SU-DHL-6 (cell line): ENCODE results near the gene ASCC2.

Experiments
- H2AFZ ChIP-seq: fragments of 200-600 bp; sonication (generic); 2 replicates; pipeline ENCODE4 v1.6.1; 2014; ENCODE audit warnings: low read depth, mild to moderate bottlenecking, moderate library complexity, mixed read lengths, antibody characterized with exemption, low read length; ENCODE audit not compliant: severe bottlenecking
- H3F3A ChIP-seq: fragments of 200-600 bp; shearing (Covaris generic); 2 replicates; pipeline ENCODE4 v1.6.0; 2016; ENCODE audit warnings: antibody characterized with exemption, mild to moderate bottlenecking; ENCODE audit not compliant: insufficient read depth
- H3K27ac ChIP-seq: fragments of 200-600 bp; sonication (generic); 2 replicates; pipeline ENCODE4 v1.5.1; 2016; ENCODE audit warnings: low read depth, mild to moderate bottlenecking, low read length, moderate library complexity, mixed read lengths
- H3K27me3 ChIP-seq: fragments of 200-600 bp; sonication (generic), shearing (Covaris generic); 2 replicates; pipeline ENCODE4 v1.6.0; 2014; ENCODE audit warnings: mild to moderate bottlenecking, low read length
- H3K36me3 ChIP-seq: fragments of 200-600 bp; sonication (generic); 2 replicates; pipeline ENCODE4 v1.6.1; 2014; ENCODE audit warnings: mild to moderate bottlenecking, low read length, mixed read lengths
- H3K4me2 ChIP-seq: fragments of 300-600, 200-600 bp; shearing (Covaris generic), sonication (generic); 2 replicates; pipeline ENCODE4 v1.6.0; 2014; ENCODE audit warnings: low read length, low read depth, mild to moderate bottlenecking; ENCODE audit not compliant: poor library complexity, severe bottlenecking
- H3K4me3 ChIP-seq: fragments of 200-600 bp; sonication (generic); 2 replicates; pipeline ENCODE4 v1.5.1; 2014; ENCODE audit warnings: antibody characterized with exemption, low read length, mild to moderate bottlenecking, mixed read lengths; ENCODE audit not compliant: insufficient read depth, poor library complexity, severe bottlenecking
- H3K79me2 ChIP-seq: fragments of 200-600 bp; sonication (generic); 2 replicates; pipeline ENCODE4 v1.6.1; 2014; ENCODE audit warnings: mild to moderate bottlenecking, low read length, moderate library complexity; ENCODE audit not compliant: insufficient read depth
- H3K9ac ChIP-seq: fragments of 200-600 bp; sonication (generic); 2 replicates; pipeline ENCODE4 v1.7.0; 2014; ENCODE audit warnings: mild to moderate bottlenecking, low read length
- H3K9me2 ChIP-seq: fragments of 200-600 bp; sonication (generic); replicated peaks from 2 replicates; pipeline ENCODE4 v1.6.1; 2014; ENCODE audit warnings: low read length; ENCODE audit not compliant: insufficient read depth
- H3K9me3 ChIP-seq: fragments of 200-600 bp; sonication (generic); 2 replicates; pipeline ENCODE4 v1.6.1; 2014; ENCODE audit warnings: low read length, mixed read lengths; ENCODE audit not compliant: insufficient read depth
- H4K20me1 ChIP-seq: fragments of 200-600 bp; sonication (generic); 2 replicates; pipeline ENCODE4 v1.6.1; 2014; ENCODE audit warnings: low read depth, mild to moderate bottlenecking, antibody characterized with exemption, low read length, moderate library complexity, mixed read lengths
- CTCF ChIP-seq: fragments of 200-600 bp; sonication (generic); IDR thresholded peaks from one replicate; pipeline ENCODE4 v1.5.1; 2017; ENCODE audit warnings: antibody characterized with exemption, mild to moderate bottlenecking, low read length, moderate library complexity; ENCODE audit not compliant: insufficient read depth, poor library complexity, severe bottlenecking
- EZH2phosphoT487 ChIP-seq: fragments of 200-600 bp; sonication (generic), shearing (Covaris generic); conservative IDR thresholded peaks from 2 replicates; pipeline ENCODE4 v1.6.1; 2018; ENCODE audit warnings: mild to moderate bottlenecking, antibody characterized with exemption, low read length, moderate library complexity, mixed read lengths

ASCC2 gene

GRCh38 chr22:29873943-29874342 lies 35.9 kb upstream of the ASCC2 start:
- H3K9me2 ChIP-seq: no peaks in the 10 kb centered on the region
- H3K9ac ChIP-seq: no peak overlapping the region
- no peaks in the 10 kb centered on the region for H3K36me3 ChIP-seq
- TF ChIP-seq EZH2phosphoT487 (no peak), CTCF (no peak)
- no peaks in the 10 kb centered on the region for H4K20me1 ChIP-seq
- H3K4me3 ChIP-seq: no peak overlapping the region
- no peaks in the 10 kb centered on the region for H3K79me2 ChIP-seq
- no peaks in the 10 kb centered on the region for H3K9me3 ChIP-seq
- H2AFZ ChIP-seq: no peak overlapping the region
- no peak overlapping the region for H3K4me2 ChIP-seq
- H3F3A ChIP-seq: no peaks in the 10 kb centered on the region
- no peaks in the 10 kb centered on the region for H3K27me3 ChIP-seq
- H3K27ac ChIP-seq: no peak overlapping the region

- no peak overlapping the region for H3K4me2 ChIP-seq
- H3F3A ChIP-seq: no peaks in the 10 kb centered on the region
- no peaks in the 10 kb centered on the region for H3K9me3 ChIP-seq
Measured at GRCh38 chr22:29872989-29873388, 34.9 kb upstream of the ASCC2 start.

GRCh38 chr22:29872144-29872893 lies 34.2 kb upstream of the ASCC2 start:
- Histone ChIP-seq H2AFZ (no peak overlapping the region), H3K4me3 (no peak overlapping the region), H3K9ac (no peak overlapping the region), H4K20me1 (no peaks in the 10 kb centered on the region), H3K9me2 (no peaks in the 10 kb centered on the region), H3K4me2 (no peak overlapping the region), H3K27ac (no peak overlapping the region), H3K9me3 (no peaks in the 10 kb centered on the region), H3K27me3 (no peaks in the 10 kb centered on the region), H3K36me3 (no peaks in the 10 kb centered on the region), H3F3A (no peaks in the 10 kb centered on the region), H3K79me2 (no peaks in the 10 kb centered on the region)
- TF ChIP-seq EZH2phosphoT487 (no peak), CTCF (no peak)

More at GRCh38 chr22:29872989-29873388, 34.9 kb upstream of the ASCC2 start:
- Histone ChIP-seq H3K27ac (no peak overlapping the region), H3K27me3 (no peaks in the 10 kb centered on the region), H2AFZ (no peak overlapping the region), H3K4me3 (no peak overlapping the region), H4K20me1 (no peaks in the 10 kb centered on the region), H3K9me2 (no peaks in the 10 kb centered on the region), H3K9ac (no peak overlapping the region), H3K36me3 (no peaks in the 10 kb centered on the region), H3K79me2 (no peaks in the 10 kb centered on the region)
- TF ChIP-seq CTCF (no peak), EZH2phosphoT487 (no peak)
